Kidney glomerular epithelial cell (primary cell): ENCODE results near the gene PRKCD.
A peak's percentile ranks its signal among the peaks of the same experiment; 100 is the strongest.

Experiments used
- DNase-seq: peaks from one replicate; lab custom pipeline; 2025; lab: John Stamatoyannopoulos, UW

Gene PRKCD

GRCh38 chr3:53155760-53156159 is 5.2 kb upstream of the PRKCD start:
- no peak for DNase-seq

GRCh38 chr3:53156368-53156834 is 4.6 kb upstream of the PRKCD start:
- no peak for DNase-seq

- no peak for DNase-seq
Observed at GRCh38 chr3:53157974-53158580, 2.9 kb upstream of the PRKCD start.

- DNase-seq, result no peak
Observed at GRCh38 chr3:53158765-53159155, 2.2 kb upstream of the PRKCD start.

- DNase-seq, result no peak
Observed at GRCh38 chr3:53159156-53160060, 1.6 kb upstream of the PRKCD start.

- no peak for DNase-seq
Observed at GRCh38 chr3:53160061-53160659, 849 bp upstream of the PRKCD start.

GRCh38 chr3:53161450-53161819 is 426 bp downstream of the PRKCD start:
- DNase-seq, result no peak

- peak; percentile 22 for DNase-seq
Observed at GRCh38 chr3:53161820-53162671, 1.0 kb downstream of the PRKCD start.

- no peak for DNase-seq
Observed at GRCh38 chr3:53162672-53163443, 1.8 kb downstream of the PRKCD start.

GRCh38 chr3:53163444-53164387 is 2.7 kb downstream of the PRKCD start:
- DNase-seq, result no peak

GRCh38 chr3:53164911-53165310 is 3.9 kb downstream of the PRKCD start:
- DNase-seq, result no peak

GRCh38 chr3:53166206-53166605 is 5.2 kb downstream of the PRKCD start:
- DNase-seq, result no peak

GRCh38 chr3:53166781-53167291 is 5.8 kb downstream of the PRKCD start:
- DNase-seq, result no peak

GRCh38 chr3:53167418-53168174 is 6.6 kb downstream of the PRKCD start:
- DNase-seq, result no peak

GRCh38 chr3:53168175-53168923 is 7.3 kb downstream of the PRKCD start:
- DNase-seq, result no peak

- DNase-seq, result no peak
Observed at GRCh38 chr3:53169045-53169831, 8.2 kb downstream of the PRKCD start.

GRCh38 chr3:53169832-53170324 is 8.9 kb downstream of the PRKCD start:
- no peak for DNase-seq
